KMS-11 (cell line): ENCODE data around the gene PIK3CD.

Experiments used
- H2AFZ ChIP-seq: fragments of 200-600 bp; sonication (generic); 2 replicates; pipeline ENCODE4 v1.6.1; 2016; ENCODE audit warnings: antibody characterized with exemption, mixed run types, low read depth
- H3K27ac ChIP-seq: fragments of 200-600 bp; sonication (generic); 2 replicates; pipeline ENCODE4 v1.6.1; 2016; ENCODE audit warnings: mild to moderate bottlenecking, mixed run types
- H3K27me3 ChIP-seq: fragments of 200-600 bp; sonication (generic); 2 replicates; pipeline ENCODE4 v1.6.1; 2017; ENCODE audit warnings: mild to moderate bottlenecking, low read depth, mixed run types, moderate library complexity; ENCODE audit not compliant: insufficient read depth
- H3K36me3 ChIP-seq: fragments of 200-600 bp; sonication (generic); 2 replicates; pipeline ENCODE4 v1.6.1; 2017; ENCODE audit warnings: mild to moderate bottlenecking, mixed run types; ENCODE audit not compliant: insufficient read depth
- H3K4me1 ChIP-seq: fragments of 200-600 bp; sonication (generic); 2 replicates; pipeline ENCODE4 v1.6.1; 2016; ENCODE audit warnings: mild to moderate bottlenecking, low read depth, mixed run types; ENCODE audit not compliant: poor library complexity, severe bottlenecking
- H3K4me2 ChIP-seq: fragments of 200-600 bp; sonication (generic); 2 replicates; pipeline ENCODE4 v1.7.0; 2016; ENCODE audit warnings: mild to moderate bottlenecking, mixed run types
- H3K4me3 ChIP-seq: fragments of 200-600 bp; sonication (generic); IDR thresholded peaks from 2 replicates; pipeline ENCODE4 v1.6.1; 2017; ENCODE audit warnings: low read depth, low read length, mixed read lengths; ENCODE audit not compliant: insufficient read depth
- H3K79me2 ChIP-seq: fragments of 200-600 bp; sonication (generic); 2 replicates; pipeline ENCODE4 v1.6.1; 2016; ENCODE audit warnings: low read depth, mixed run types; ENCODE audit not compliant: insufficient read depth
- H3K9ac ChIP-seq: fragments of 200-600 bp; sonication (generic); 2 replicates; pipeline ENCODE4 v1.6.1; 2016; ENCODE audit warnings: mild to moderate bottlenecking, mixed run types
- H4K20me1 ChIP-seq: fragments of 200-600 bp; sonication (generic); 2 replicates; pipeline ENCODE4 v1.6.1; 2016; ENCODE audit warnings: mild to moderate bottlenecking, mixed run types; ENCODE audit not compliant: insufficient read depth
- CTCF ChIP-seq: fragments of 200-600 bp; sonication (generic); conservative IDR thresholded peaks from 2 replicates; pipeline ENCODE4 v1.6.1; 2017; ENCODE audit warnings: low read depth, mild to moderate bottlenecking, antibody characterized with exemption, low read length, moderate library complexity, mixed read lengths

PIK3CD gene

GRCh38 chr1:9736241-9736640 lies 84.7 kb downstream of the PIK3CD start:
- no peak overlapping the region for H3K4me2 ChIP-seq
- H4K20me1 ChIP-seq: no peaks in the 10 kb centered on the region
- H2AFZ ChIP-seq: no peak overlapping the region
- peaks cover 12% of the 10 kb centered on the region for H3K36me3 ChIP-seq
- H3K79me2 ChIP-seq: no peaks in the 10 kb centered on the region
- H3K27me3 ChIP-seq: no peaks in the 10 kb centered on the region
- H3K27ac ChIP-seq: no peak overlapping the region
- H3K4me1 ChIP-seq: no peaks in the 10 kb centered on the region
- TF ChIP-seq CTCF: no peak
- no peak overlapping the region for H3K9ac ChIP-seq
- H3K4me3 ChIP-seq: no peak overlapping the region

- Histone ChIP-seq H3K27ac (no peak overlapping the region), H3K4me2 (no peak overlapping the region), H3K27me3 (no peaks in the 10 kb centered on the region), H3K4me1 (no peaks in the 10 kb centered on the region), H3K9ac (no peak overlapping the region), H2AFZ (no peak overlapping the region), H3K4me3 (no peak overlapping the region), H3K36me3 (peaks cover 6% of the 10 kb centered on the region), H4K20me1 (no peaks in the 10 kb centered on the region), H3K79me2 (no peaks in the 10 kb centered on the region)
- no peak for TF ChIP-seq CTCF
These were observed 85.5 kb downstream of the PIK3CD start for GRCh38 chr1:9737057-9737456.

- Histone ChIP-seq H3K9ac (no peak overlapping the region), H2AFZ (no peak overlapping the region), H3K4me3 (no peak overlapping the region), H3K27ac (no peak overlapping the region), H3K27me3 (no peaks in the 10 kb centered on the region), H4K20me1 (no peaks in the 10 kb centered on the region), H3K79me2 (no peaks in the 10 kb centered on the region), H3K4me2 (no peak overlapping the region), H3K36me3 (peaks cover 3% of the 10 kb centered on the region; the same call in 1 of the 2 replicates), H3K4me1 (no peaks in the 10 kb centered on the region)
- TF ChIP-seq CTCF: no peak
These were observed 86.1 kb downstream of the PIK3CD start for GRCh38 chr1:9737671-9738070.

- Histone ChIP-seq H3K4me2 (no peak overlapping the region), H3K36me3 (peaks cover 4% of the 10 kb centered on the region; the same call in 1 of the 2 replicates), H3K79me2 (no peaks in the 10 kb centered on the region), H4K20me1 (no peaks in the 10 kb centered on the region), H3K4me1 (no peaks in the 10 kb centered on the region), H2AFZ (no peak overlapping the region), H3K27ac (no peak overlapping the region), H3K27me3 (no peaks in the 10 kb centered on the region), H3K9ac (no peak overlapping the region), H3K4me3 (no peak overlapping the region)
- no peak for TF ChIP-seq CTCF
These were observed 92.7 kb downstream of the PIK3CD start for GRCh38 chr1:9744106-9744799.
